Right lobe of liver (tissue), 4 donors: ENCODE measurements around the gene PAN2.

Experiments used
- POLR2A ChIP-seq: fragments of 450-650 bp; IDR thresholded peaks from one replicate; pipeline ENCODE4 v1.6.1; 2017; ENCODE audit warnings: antibody characterized with exemption, mild to moderate bottlenecking
- TF ChIP-seq, protein P1 (sequence below), 4 donors: fragments of 200-600 bp in 3 of 4; fragments of 450-650 bp in 1 of 4; IDR thresholded peaks; one replicate each; pipeline versions ENCODE4 v1.5.1 to v1.8.0; 2016 to 2022; ENCODE audit warnings: antibody characterized with exemption in 4 of 4, mild to moderate bottlenecking in 2 of 4
- donor health status: DM: no; HTN: no; CAD: no.
- donor health status: DM: no; HTN: no; CAD: no.
- donor health status: DM: no; HTN: yes; CAD: no.

DNA sequence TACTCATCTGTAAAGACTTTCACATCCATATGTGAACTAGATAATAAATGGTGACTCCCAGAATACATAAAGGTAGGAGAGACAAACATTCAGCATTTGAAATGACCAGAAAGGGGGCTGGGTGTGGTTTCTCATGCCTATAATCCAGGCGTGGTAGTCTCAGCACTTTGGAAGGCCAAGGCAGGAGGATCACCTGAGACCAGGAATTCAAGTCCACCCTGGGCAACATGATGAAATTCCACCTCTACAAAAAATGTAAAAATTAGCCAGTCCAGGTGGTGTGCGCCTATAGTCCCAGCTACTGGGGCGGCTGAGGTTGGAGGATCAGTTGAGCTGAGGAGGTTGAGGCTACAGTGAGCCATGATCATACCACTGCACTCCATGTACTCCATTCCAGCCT lies 29.5 kb downstream of the PAN2 start:
- TF ChIP-seq, protein P1, sequence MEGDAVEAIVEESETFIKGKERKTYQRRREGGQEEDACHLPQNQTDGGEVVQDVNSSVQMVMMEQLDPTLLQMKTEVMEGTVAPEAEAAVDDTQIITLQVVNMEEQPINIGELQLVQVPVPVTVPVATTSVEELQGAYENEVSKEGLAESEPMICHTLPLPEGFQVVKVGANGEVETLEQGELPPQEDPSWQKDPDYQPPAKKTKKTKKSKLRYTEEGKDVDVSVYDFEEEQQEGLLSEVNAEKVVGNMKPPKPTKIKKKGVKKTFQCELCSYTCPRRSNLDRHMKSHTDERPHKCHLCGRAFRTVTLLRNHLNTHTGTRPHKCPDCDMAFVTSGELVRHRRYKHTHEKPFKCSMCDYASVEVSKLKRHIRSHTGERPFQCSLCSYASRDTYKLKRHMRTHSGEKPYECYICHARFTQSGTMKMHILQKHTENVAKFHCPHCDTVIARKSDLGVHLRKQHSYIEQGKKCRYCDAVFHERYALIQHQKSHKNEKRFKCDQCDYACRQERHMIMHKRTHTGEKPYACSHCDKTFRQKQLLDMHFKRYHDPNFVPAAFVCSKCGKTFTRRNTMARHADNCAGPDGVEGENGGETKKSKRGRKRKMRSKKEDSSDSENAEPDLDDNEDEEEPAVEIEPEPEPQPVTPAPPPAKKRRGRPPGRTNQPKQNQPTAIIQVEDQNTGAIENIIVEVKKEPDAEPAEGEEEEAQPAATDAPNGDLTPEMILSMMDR (IDR thresholded peaks at IDR 0.05) = no peak
- no peak for TF ChIP-seq POLR2A
